ENCODE data around the gene C10orf90.
"Not testable (repeated sequence)": the region's sequence is repeated elsewhere in the genome, so short reads cannot be mapped to it uniquely, and the experiment has no call there.

C10orf90 gene

DNA sequence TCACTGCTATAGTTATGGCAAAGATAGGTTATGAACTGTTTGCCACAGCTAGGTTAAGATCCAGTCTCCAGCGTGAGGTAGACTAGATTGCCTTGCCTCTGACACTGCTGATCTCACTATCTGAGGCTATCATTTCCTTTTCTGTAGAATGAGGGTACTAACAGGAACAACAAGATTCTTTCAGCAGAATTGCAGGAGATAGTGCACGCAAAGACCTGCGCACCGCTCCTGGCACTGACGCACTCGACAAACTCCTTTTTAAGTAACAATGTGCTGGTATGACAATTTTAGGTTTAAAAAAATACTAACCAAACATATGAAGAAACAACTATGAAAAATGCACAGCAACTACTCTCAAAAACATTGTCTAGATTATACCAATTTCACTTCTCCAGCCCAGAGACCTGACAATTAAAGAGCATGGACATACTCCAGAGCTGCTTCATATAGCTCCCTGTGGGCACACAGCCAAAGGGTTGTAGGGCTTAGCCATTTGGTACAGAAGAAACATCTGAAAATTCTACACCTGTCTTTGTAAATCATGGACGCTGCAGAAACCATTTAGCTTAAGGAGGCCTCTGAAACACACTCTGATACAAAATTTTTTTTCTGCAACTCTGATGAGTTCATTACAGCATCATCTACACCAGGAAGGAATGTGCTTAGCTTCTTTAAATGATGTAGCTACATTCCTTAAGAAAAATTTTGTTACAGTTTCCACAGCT, 290.0 kb downstream of the C10orf90 start:
- DNase-seq = no peak

GRCh38 chr10:126379166-126379565, 291.3 kb downstream of the C10orf90 start:
- DNase-seq = not testable (repeated sequence)

- DNase-seq = no peak
Observed at GRCh38 chr10:126376956-126377355, 293.5 kb downstream of the C10orf90 start.

GRCh38 chr10:126375926-126376554, 294.5 kb downstream of the C10orf90 start:
- no peak for DNase-seq

DNA sequence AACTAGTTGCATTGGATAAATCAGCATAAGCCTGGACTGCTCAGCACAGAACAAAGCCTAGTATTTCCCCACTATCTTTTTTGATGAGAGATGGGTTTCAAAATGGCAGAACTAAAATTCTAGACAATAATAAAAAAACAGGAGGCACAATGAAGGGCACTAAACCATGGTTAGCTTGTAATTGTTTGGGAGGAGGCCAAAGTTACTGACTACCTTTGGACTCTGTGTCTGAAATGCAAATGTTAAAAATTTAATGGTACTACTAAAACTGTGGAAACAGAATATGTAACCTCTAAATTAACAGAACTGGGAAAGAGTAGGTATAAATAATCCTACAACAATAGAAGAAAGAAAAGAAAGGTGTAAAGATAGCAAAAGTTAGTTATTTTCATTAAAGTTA, 295.2 kb downstream of the C10orf90 start:
- no peak for DNase-seq
